HUES48 (cell line): Measurements from ENCODE around the gene XKR7.

Experiments
- H3K27ac ChIP-seq: one replicate; pipeline ENCODE4 v1.7.0; 2013; ENCODE audit warnings: low read depth, low read length, inconsistent platforms
- H3K27me3 ChIP-seq: 2 replicates; pipeline ENCODE4 v1.6.1; 2013; ENCODE audit warnings: mild to moderate bottlenecking, low read length; ENCODE audit not compliant: control insufficient read depth, insufficient read depth
- H3K36me3 ChIP-seq: 2 replicates; pipeline ENCODE4 v1.6.1; 2013; ENCODE audit warnings: low read length; ENCODE audit not compliant: control insufficient read depth, insufficient read depth
- H3K4me1 ChIP-seq: 2 replicates; pipeline ENCODE4 v1.6.1; 2013; ENCODE audit warnings: mild to moderate bottlenecking, low read length; ENCODE audit not compliant: control insufficient read depth, insufficient read depth
- H3K4me3 ChIP-seq: 2 replicates; pipeline ENCODE4 v1.5.1; 2013; ENCODE audit warnings: mild to moderate bottlenecking, low read depth, low read length
- H3K9ac ChIP-seq: 2 replicates; pipeline ENCODE4 v1.6.1; 2013; ENCODE audit warnings: mild to moderate bottlenecking, low read depth, low read length, moderate library complexity
- H3K9me3 ChIP-seq: 2 replicates; pipeline ENCODE4 v1.6.1; 2013; ENCODE audit warnings: low read length; ENCODE audit not compliant: control insufficient read depth, insufficient read depth

Gene XKR7

GRCh38 chr20:31945319-31945718, 22.6 kb upstream of the XKR7 start:
- Histone ChIP-seq H3K27ac (no peak overlapping the region), H3K9ac (no peak overlapping the region), H3K4me1 (no peaks in the 10 kb centered on the region), H3K27me3 (no peaks in the 10 kb centered on the region), H3K4me3 (no peak overlapping the region), H3K9me3 (no peaks in the 10 kb centered on the region), H3K36me3 (peaks cover 59% of the 10 kb centered on the region)

GRCh38 chr20:31945785-31946184, 22.2 kb upstream of the XKR7 start:
- H3K4me1 ChIP-seq: peaks cover 4% of the 10 kb centered on the region
- H3K27me3 ChIP-seq: no peaks in the 10 kb centered on the region
- H3K4me3 ChIP-seq: no peak overlapping the region
- no peak overlapping the region for H3K9ac ChIP-seq
- peaks cover 61% of the 10 kb centered on the region for H3K36me3 ChIP-seq
- H3K9me3 ChIP-seq: no peaks in the 10 kb centered on the region
- no peak overlapping the region for H3K27ac ChIP-seq

GRCh38 chr20:31948008-31948407, 19.9 kb upstream of the XKR7 start:
- no peaks in the 10 kb centered on the region for H3K9me3 ChIP-seq
- H3K4me1 ChIP-seq: peaks cover 7% of the 10 kb centered on the region
- no peak overlapping the region for H3K27ac ChIP-seq
- H3K4me3 ChIP-seq: no peak overlapping the region
- H3K9ac ChIP-seq: no peak overlapping the region
- no peaks in the 10 kb centered on the region for H3K27me3 ChIP-seq
- H3K36me3 ChIP-seq: peaks cover 61% of the 10 kb centered on the region

- Histone ChIP-seq H3K9me3 (no peaks in the 10 kb centered on the region), H3K36me3 (peaks cover 55% of the 10 kb centered on the region), H3K4me3 (peak overlapping the region; percentile 94; the same call in 1 of the 2 replicates), H3K27me3 (no peaks in the 10 kb centered on the region), H3K4me1 (peaks cover 7% of the 10 kb centered on the region), H3K27ac (no peak overlapping the region), H3K9ac (no peak overlapping the region)
Observed at GRCh38 chr20:31949877-31950646, 17.9 kb upstream of the XKR7 start.

DNA sequence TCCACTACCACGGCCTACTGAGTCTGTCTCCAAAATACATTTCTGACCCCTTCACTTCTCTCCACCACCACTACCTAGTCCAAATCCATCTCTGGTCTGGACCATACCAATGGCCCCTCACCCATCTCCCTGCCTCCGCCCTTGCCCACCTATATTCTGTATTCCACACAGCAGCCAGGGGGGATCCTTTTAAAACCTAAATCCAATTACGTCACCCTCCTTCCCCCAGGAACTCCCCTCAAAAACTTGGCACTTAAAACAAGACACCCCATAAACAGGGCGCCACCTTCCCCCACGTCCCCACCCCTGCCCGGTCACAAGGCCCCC, 16.8 kb upstream of the XKR7 start:
- Histone ChIP-seq H3K4me1 (peaks cover 7% of the 10 kb centered on the region), H3K36me3 (peaks cover 44% of the 10 kb centered on the region), H3K9ac (peak overlapping the region; percentile 77), H3K9me3 (no peaks in the 10 kb centered on the region), H3K4me3 (peak overlapping the region; percentile 94), H3K27ac (peak overlapping the region; percentile 73), H3K27me3 (no peaks in the 10 kb centered on the region)

- Histone ChIP-seq H3K9ac (peak within 1 kb of the TSS; percentile 77), H3K9me3 (no peaks in the 10 kb centered on the region), H3K4me1 (peaks cover 7% of the 10 kb centered on the region), H3K27me3 (0 out of 2 replicates have a peak, but pooled peaks cover 3% of the 10 kb centered on the region), H3K36me3 (peaks cover 37% of the 10 kb centered on the region), H3K4me3 (peak within 1 kb of the TSS; percentile 94), H3K27ac (peak within 1 kb of the TSS; percentile 73)
Observed at GRCh38 chr20:31951530-31952453, 16.2 kb upstream of the XKR7 start, which contains the start of gene PDRG1. Gene PDRG1, minus strand, starts transcription at chr20:31952046. Its CDS starts 85 bp downstream, at chr20:31951961.

DNA sequence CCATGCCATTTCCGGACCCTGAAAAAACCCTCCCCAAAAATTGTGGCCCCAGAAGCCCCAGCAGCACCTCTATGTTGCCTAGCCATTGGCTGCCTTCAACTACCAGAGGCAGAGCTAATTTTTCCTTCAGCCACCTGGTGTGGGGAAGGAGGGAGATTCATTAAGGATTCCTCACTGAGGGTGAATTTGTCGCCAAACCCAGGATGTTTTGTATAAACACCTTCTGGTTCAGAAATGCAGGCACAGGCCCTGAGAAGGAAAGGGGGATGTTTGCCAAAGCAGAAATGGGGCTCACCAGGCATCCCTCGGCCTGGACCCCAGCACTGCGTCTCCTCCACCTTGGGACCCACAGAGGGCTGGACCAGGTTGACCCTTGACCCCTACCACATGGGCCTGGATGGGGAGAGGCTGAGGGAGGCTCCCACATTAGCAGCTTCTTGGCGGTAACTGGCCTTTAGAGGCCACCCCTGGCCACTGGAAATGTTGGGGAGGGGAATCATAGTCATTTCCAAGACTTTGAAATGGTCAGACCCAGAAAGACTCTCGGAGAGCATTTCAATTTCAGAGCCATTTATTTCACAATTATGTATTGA, 14.3 kb upstream of the XKR7 start:
- Histone ChIP-seq H3K27me3 (0 out of 2 replicates have a peak, but pooled peaks cover 3% of the 10 kb centered on the region), H3K36me3 (peaks cover 19% of the 10 kb centered on the region), H3K9me3 (no peaks in the 10 kb centered on the region), H3K4me1 (peaks cover 7% of the 10 kb centered on the region), H3K9ac (no peak overlapping the region), H3K4me3 (no peak overlapping the region), H3K27ac (no peak overlapping the region)

DNA sequence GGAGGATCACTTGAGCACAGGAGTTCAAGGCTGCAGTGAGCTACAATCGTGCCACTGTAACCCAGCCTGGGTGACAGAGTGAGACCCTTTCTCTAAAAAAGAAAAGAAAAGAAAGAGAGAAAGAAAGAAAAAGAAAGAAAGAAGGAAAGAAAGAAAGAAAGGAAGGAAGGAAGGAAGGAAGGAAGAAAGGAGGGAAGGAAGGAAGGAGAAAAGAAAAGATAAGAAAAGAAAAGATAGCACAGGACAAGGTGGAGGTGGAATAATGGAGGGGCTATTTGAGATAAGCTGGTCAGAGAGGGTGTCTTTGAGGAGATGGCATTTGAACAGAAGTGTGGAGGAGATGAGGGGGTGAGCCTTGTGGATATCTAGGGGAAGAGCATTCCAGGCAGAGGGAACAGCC, 13.5 kb upstream of the XKR7 start:
- H3K9ac ChIP-seq: no peak overlapping the region
- H3K9me3 ChIP-seq: no peaks in the 10 kb centered on the region
- no peak overlapping the region for H3K27ac ChIP-seq
- peaks cover 8% of the 10 kb centered on the region for H3K4me1 ChIP-seq
- H3K27me3 ChIP-seq: 0 out of 2 replicates have a peak, but pooled peaks cover 3% of the 10 kb centered on the region
- H3K36me3 ChIP-seq: peaks cover 10% of the 10 kb centered on the region
- H3K4me3 ChIP-seq: no peak overlapping the region

- Histone ChIP-seq H3K9ac (no peak overlapping the region), H3K4me1 (0 out of 2 replicates have a peak, but pooled peaks cover 3% of the 10 kb centered on the region), H3K4me3 (no peak overlapping the region), H3K27ac (no peak overlapping the region), H3K27me3 (0 out of 2 replicates have a peak, but pooled peaks cover 3% of the 10 kb centered on the region), H3K36me3 (no peaks in the 10 kb centered on the region), H3K9me3 (no peaks in the 10 kb centered on the region)
Observed at GRCh38 chr20:31956556-31957526, 11.1 kb upstream of the XKR7 start.

DNA sequence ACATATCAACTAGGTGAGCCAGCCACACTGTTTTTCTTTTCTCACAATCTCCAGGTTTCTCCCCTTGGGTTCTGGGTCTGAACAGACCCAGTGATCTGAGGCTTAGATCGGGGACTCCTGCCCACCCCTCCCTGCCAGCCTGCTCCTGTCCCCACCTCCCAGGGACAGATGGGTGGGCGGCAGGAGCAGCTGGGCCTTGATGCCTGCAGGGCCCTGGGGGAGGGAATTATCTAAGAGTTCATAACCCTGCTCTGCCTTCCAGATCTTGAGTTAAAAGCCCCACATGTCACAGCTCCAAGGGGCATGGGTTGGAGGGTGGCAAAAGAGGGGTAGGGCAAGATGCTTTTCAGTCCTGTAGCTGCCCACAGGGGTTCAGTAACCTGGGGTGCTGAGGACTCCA, 5.2 kb upstream of the XKR7 start:
- Histone ChIP-seq H3K4me1 (peaks cover 8% of the 10 kb centered on the region), H3K36me3 (no peaks in the 10 kb centered on the region), H3K9me3 (no peaks in the 10 kb centered on the region), H3K9ac (no peak overlapping the region), H3K27me3 (peaks cover 16% of the 10 kb centered on the region; the same call in 1 of the 2 replicates), H3K27ac (no peak overlapping the region), H3K4me3 (no peak overlapping the region)
